Stomach smooth muscle (tissue), 2 donors: Measurements from ENCODE around the gene DNAJC15.

Experiments used
- H3K27ac ChIP-seq: one replicate; pipeline ENCODE4 v1.7.0; 2013; ENCODE audit warnings: mild to moderate bottlenecking, low read length, inconsistent platforms
- H3K27me3 ChIP-seq, 2 donors: one replicate each; pipeline ENCODE4 v1.7.0; 2013; ENCODE audit warnings: low read length in 2 of 2; ENCODE audit not compliant: insufficient read depth in 2 of 2, control insufficient read depth in 1 of 2
- H3K36me3 ChIP-seq, 2 donors: one replicate each; pipeline ENCODE4 v1.7.0; 2013; ENCODE audit warnings: low read length in 2 of 2; ENCODE audit not compliant: control insufficient read depth in 2 of 2, insufficient read depth in 2 of 2
- H3K4me1 ChIP-seq: one replicate; pipeline ENCODE4 v1.7.0; 2013; ENCODE audit warnings: low read length; ENCODE audit not compliant: control insufficient read depth, insufficient read depth
- H3K4me3 ChIP-seq, 2 donors: one replicate each; pipeline ENCODE4 v1.7.0; 2013; ENCODE audit warnings: low read length in 2 of 2
- H3K9ac ChIP-seq, 2 donors: one replicate each; pipeline ENCODE4 v1.7.0; 2013; ENCODE audit warnings: low read length in 2 of 2, mild to moderate bottlenecking in 1 of 2
- H3K9me3 ChIP-seq, 2 donors: one replicate each; pipeline ENCODE4 v1.7.0; 2013; ENCODE audit warnings: low read length in 2 of 2; ENCODE audit not compliant: control insufficient read depth in 2 of 2
- donor health status: healthy.
- donor health status: Pancreatic carcinoma.

Gene DNAJC15

GRCh38 chr13:43005460-43006236, 17.7 kb upstream of the DNAJC15 start:
- H3K27ac ChIP-seq: no peak overlapping the region

GRCh38 chr13:43006893-43007631, 16.3 kb upstream of the DNAJC15 start:
- Histone ChIP-seq H3K4me1 (no peaks in the 10 kb centered on the region), H3K4me3 (no peak overlapping the region), H3K36me3 (no peaks in the 10 kb centered on the region), H3K9ac (no peak overlapping the region), H3K27me3 (no peaks in the 10 kb centered on the region), H3K27ac (no peak overlapping the region), H3K9me3 (peaks cover 0 to 5% of the 10 kb centered on the region in 2 donors)

More at GRCh38 chr13:43005460-43006236, 17.7 kb upstream of the DNAJC15 start:
- no peaks in the 10 kb centered on the region for H3K4me1 ChIP-seq
- H3K27me3 ChIP-seq: no peaks in the 10 kb centered on the region
- no peak overlapping the region for H3K4me3 ChIP-seq
- peaks cover 0 to 5% of the 10 kb centered on the region in 2 donors for H3K9me3 ChIP-seq
- no peaks in the 10 kb centered on the region for H3K36me3 ChIP-seq
- H3K9ac ChIP-seq: no peak overlapping the region

- Histone ChIP-seq H3K27ac (no peak overlapping the region), H3K36me3 (no peaks in the 10 kb centered on the region), H3K9ac (no peak overlapping the region), H3K27me3 (no peaks in the 10 kb centered on the region), H3K9me3 (no peaks in the 10 kb centered on the region), H3K4me1 (no peaks in the 10 kb centered on the region), H3K4me3 (no peak overlapping the region)
These were observed 14.8 kb upstream of the DNAJC15 start for GRCh38 chr13:43008596-43008995.

- Histone ChIP-seq H3K4me1 (no peaks in the 10 kb centered on the region), H3K27me3 (no peaks in the 10 kb centered on the region), H3K27ac (no peak overlapping the region), H3K36me3 (no peaks in the 10 kb centered on the region), H3K9ac (no peak overlapping the region), H3K9me3 (no peaks in the 10 kb centered on the region), H3K4me3 (no peak overlapping the region)
These were observed 13.9 kb upstream of the DNAJC15 start for GRCh38 chr13:43009506-43009905.

GRCh38 chr13:43014162-43014561, 9.2 kb upstream of the DNAJC15 start:
- Histone ChIP-seq H3K4me3 (no peak overlapping the region), H3K9ac (no peak overlapping the region), H3K36me3 (no peaks in the 10 kb centered on the region), H3K27ac (no peak overlapping the region), H3K27me3 (no peaks in the 10 kb centered on the region), H3K4me1 (no peaks in the 10 kb centered on the region), H3K9me3 (no peaks in the 10 kb centered on the region)

GRCh38 chr13:43016226-43016625, 7.2 kb upstream of the DNAJC15 start:
- no peaks in the 10 kb centered on the region for H3K9me3 ChIP-seq
- no peaks in the 10 kb centered on the region for H3K36me3 ChIP-seq

GRCh38 chr13:43019811-43020210, 3.6 kb upstream of the DNAJC15 start:
- Histone ChIP-seq H3K27me3 (no peaks in the 10 kb centered on the region), H3K36me3 (no peaks in the 10 kb centered on the region), H3K4me1 (peaks cover 4% of the 10 kb centered on the region), H3K27ac (no peak overlapping the region), H3K9me3 (no peaks in the 10 kb centered on the region), H3K4me3 (no peak overlapping the region), H3K9ac (no peak overlapping the region)

More at GRCh38 chr13:43016226-43016625, 7.2 kb upstream of the DNAJC15 start:
- Histone ChIP-seq H3K4me3 (no peak overlapping the region), H3K4me1 (no peaks in the 10 kb centered on the region), H3K27ac (no peak overlapping the region), H3K9ac (no peak overlapping the region), H3K27me3 (no peaks in the 10 kb centered on the region)

- Histone ChIP-seq H3K36me3 (no peaks in the 10 kb centered on the region), H3K27ac (no peak overlapping the region), H3K27me3 (no peaks in the 10 kb centered on the region), H3K9ac (no peak overlapping the region), H3K9me3 (no peaks in the 10 kb centered on the region), H3K4me3 (no peak overlapping the region), H3K4me1 (peaks cover 4% of the 10 kb centered on the region)
These were observed 2.6 kb upstream of the DNAJC15 start for GRCh38 chr13:43020794-43021193.

- no peak overlapping the region for H3K9ac ChIP-seq
- H3K9me3 ChIP-seq: no peaks in the 10 kb centered on the region
- no peaks in the 10 kb centered on the region for H3K27me3 ChIP-seq
- no peak overlapping the region for H3K4me3 ChIP-seq
- H3K4me1 ChIP-seq: peaks cover 4% of the 10 kb centered on the region
- no peak overlapping the region for H3K27ac ChIP-seq
- H3K36me3 ChIP-seq: no peaks in the 10 kb centered on the region
These were observed 1.3 kb upstream of the DNAJC15 start for GRCh38 chr13:43021926-43022670.

GRCh38 chr13:43022934-43023288, 475 bp upstream of the DNAJC15 start:
- Histone ChIP-seq H3K9ac (peak overlapping the region; percentile 81 to 90), H3K9me3 (no peaks in the 10 kb centered on the region), H3K27ac (peak overlapping the region; percentile 75), H3K4me3 (peak overlapping the region; percentile 83 to 92), H3K4me1 (peaks cover 4% of the 10 kb centered on the region), H3K27me3 (no peaks in the 10 kb centered on the region), H3K36me3 (no peaks in the 10 kb centered on the region)
